Loucy (cell line): ENCODE results near the gene TTL.
"Not testable (repeated sequence)": the region's sequence is repeated elsewhere in the genome, so short reads cannot be mapped to it uniquely, and the experiment has no call there.

ENCODE experiments used
- H2AFZ ChIP-seq: fragments of 200-600 bp; sonication (generic); 2 replicates; pipeline ENCODE4 v1.6.0; 2016; ENCODE audit warnings: antibody characterized with exemption, mild to moderate bottlenecking, low read length, moderate library complexity
- H3F3A ChIP-seq: fragments of 200-600 bp; 2 replicates; pipeline ENCODE4 v1.6.0; 2016; ENCODE audit warnings: antibody characterized with exemption, low read depth, mild to moderate bottlenecking
- H3K27me3 ChIP-seq: fragments of 200-600 bp; sonication (generic); 2 replicates; pipeline ENCODE4 v1.6.1; 2014; ENCODE audit warnings: low read length, mild to moderate bottlenecking; ENCODE audit not compliant: insufficient read depth, poor library complexity, severe bottlenecking
- H3K36me3 ChIP-seq: fragments of 200-600 bp; sonication (generic); 2 replicates; pipeline ENCODE4 v1.6.1; 2016; ENCODE audit warnings: low read length; ENCODE audit not compliant: insufficient read depth
- H3K4me1 ChIP-seq: fragments of 200-600 bp; sonication (generic); 2 replicates; pipeline ENCODE4 v1.5.1; 2014; ENCODE audit warnings: low read length, mild to moderate bottlenecking; ENCODE audit not compliant: insufficient read depth, poor library complexity, severe bottlenecking
- H3K4me2 ChIP-seq: fragments of 200-600 bp; sonication (generic); 2 replicates; pipeline ENCODE4 v1.6.0; 2014; ENCODE audit warnings: antibody characterized with exemption, low read length, low read depth, mild to moderate bottlenecking; ENCODE audit not compliant: poor library complexity, severe bottlenecking
- H3K4me3 ChIP-seq: fragments of 200-600 bp; sonication (generic); 2 replicates; pipeline ENCODE4 v1.5.1; 2014; ENCODE audit warnings: low read length, mild to moderate bottlenecking, mixed read lengths; ENCODE audit not compliant: poor library complexity, severe bottlenecking
- H3K79me2 ChIP-seq: fragments of 200-600 bp; sonication (generic); 2 replicates; pipeline ENCODE4 v1.6.1; 2014; ENCODE audit warnings: low read length; ENCODE audit not compliant: insufficient read depth
- H3K9ac ChIP-seq: fragments of 200-600 bp; sonication (generic); 2 replicates; pipeline ENCODE4 v1.6.0; 2014; ENCODE audit warnings: mild to moderate bottlenecking, low read depth, low read length, moderate library complexity; ENCODE audit not compliant: poor library complexity, severe bottlenecking
- H3K9me2 ChIP-seq: fragments of 200-600 bp; sonication (generic); replicated peaks from 2 replicates; pipeline ENCODE4 v1.6.1; 2016; ENCODE audit warnings: low read depth, low read length, mixed read lengths
- H3K9me3 ChIP-seq: fragments of 200-600 bp; sonication (generic); 2 replicates; pipeline ENCODE4 v1.6.1; 2014; ENCODE audit warnings: mild to moderate bottlenecking, antibody characterized with exemption, low read length, low read depth; ENCODE audit not compliant: insufficient read depth
- H4K20me1 ChIP-seq: fragments of 200-600 bp; sonication (generic); 2 replicates; pipeline ENCODE4 v1.6.0; 2014; ENCODE audit warnings: antibody characterized with exemption, low read length, mild to moderate bottlenecking; ENCODE audit not compliant: insufficient read depth, poor library complexity, severe bottlenecking
- EZH2phosphoT487 ChIP-seq: fragments of 200-600 bp; IDR thresholded peaks from 2 replicates; pipeline ENCODE4 v1.6.1; 2018; ENCODE audit warnings: antibody characterized with exemption, mild to moderate bottlenecking, moderate library complexity, borderline replicate concordance
- TF ChIP-seq, protein P1 (sequence below): fragments of 200-600 bp; sonication (generic); conservative IDR thresholded peaks from 2 replicates; pipeline ENCODE4 v1.5.1; 2014; ENCODE audit warnings: mild to moderate bottlenecking, antibody characterized with exemption, low read length

The TTL gene

GRCh38 chr2:112500850-112501484 is 19.0 kb downstream of the TTL start:
- not testable (repeated sequence) for H3K9ac ChIP-seq, H3K9me3 ChIP-seq, H3K4me1 ChIP-seq, H3K4me2 ChIP-seq, H3K79me2 ChIP-seq, H3K36me3 ChIP-seq, H3K9me2 ChIP-seq, H4K20me1 ChIP-seq, H2AFZ ChIP-seq, H3F3A ChIP-seq, H3K27me3 ChIP-seq, H3K4me3 ChIP-seq
- TF ChIP-seq, protein P1, sequence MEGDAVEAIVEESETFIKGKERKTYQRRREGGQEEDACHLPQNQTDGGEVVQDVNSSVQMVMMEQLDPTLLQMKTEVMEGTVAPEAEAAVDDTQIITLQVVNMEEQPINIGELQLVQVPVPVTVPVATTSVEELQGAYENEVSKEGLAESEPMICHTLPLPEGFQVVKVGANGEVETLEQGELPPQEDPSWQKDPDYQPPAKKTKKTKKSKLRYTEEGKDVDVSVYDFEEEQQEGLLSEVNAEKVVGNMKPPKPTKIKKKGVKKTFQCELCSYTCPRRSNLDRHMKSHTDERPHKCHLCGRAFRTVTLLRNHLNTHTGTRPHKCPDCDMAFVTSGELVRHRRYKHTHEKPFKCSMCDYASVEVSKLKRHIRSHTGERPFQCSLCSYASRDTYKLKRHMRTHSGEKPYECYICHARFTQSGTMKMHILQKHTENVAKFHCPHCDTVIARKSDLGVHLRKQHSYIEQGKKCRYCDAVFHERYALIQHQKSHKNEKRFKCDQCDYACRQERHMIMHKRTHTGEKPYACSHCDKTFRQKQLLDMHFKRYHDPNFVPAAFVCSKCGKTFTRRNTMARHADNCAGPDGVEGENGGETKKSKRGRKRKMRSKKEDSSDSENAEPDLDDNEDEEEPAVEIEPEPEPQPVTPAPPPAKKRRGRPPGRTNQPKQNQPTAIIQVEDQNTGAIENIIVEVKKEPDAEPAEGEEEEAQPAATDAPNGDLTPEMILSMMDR: peak; percentile 40; the same call in 1 of the 2 replicates

GRCh38 chr2:112509239-112509998 is 27.5 kb downstream of the TTL start:
- H3K4me3 ChIP-seq, H3K9me3 ChIP-seq, H3K36me3 ChIP-seq, H3K79me2 ChIP-seq, H3K4me2 ChIP-seq, H2AFZ ChIP-seq, H4K20me1 ChIP-seq, H3K9me2 ChIP-seq, H3K9ac ChIP-seq, H3K4me1 ChIP-seq, H3F3A ChIP-seq, H3K27me3 ChIP-seq: not testable (repeated sequence)

- no peaks in the 10 kb centered on the region for H3K9me2 ChIP-seq
- H3K4me3 ChIP-seq: no peak overlapping the region
- H2AFZ ChIP-seq: no peak overlapping the region
- peaks cover 42% of the 10 kb centered on the region for H3K36me3 ChIP-seq
- no peaks in the 10 kb centered on the region for H4K20me1 ChIP-seq
- no peaks in the 10 kb centered on the region for H3K4me1 ChIP-seq
- H3K4me2 ChIP-seq: no peak overlapping the region
- H3K9me3 ChIP-seq: 0 out of 2 replicates have a peak, but pooled peaks cover 7% of the 10 kb centered on the region
- TF ChIP-seq EZH2phosphoT487: no peak
- TF ChIP-seq, protein P1: no peak
- H3K79me2 ChIP-seq: no peaks in the 10 kb centered on the region
- no peak overlapping the region for H3K9ac ChIP-seq
- no peaks in the 10 kb centered on the region for H3K27me3 ChIP-seq
- H3F3A ChIP-seq: no peaks in the 10 kb centered on the region
These were observed 34.8 kb downstream of the TTL start for GRCh38 chr2:112516801-112517200.
